Bronchial epithelial cell (primary cell): ENCODE data around the gene KIRREL1. TPM values are rescaled to one million over a fixed set of nuclear protein-coding genes. Genes with fewer than 3 reads are reported as not detected.

Source experiments
- DNase-seq: peaks from one replicate; pipeline ENCODE4 v3.0.0-alpha.2; 2010; ENCODE audit warnings: low read depth
- FAIRE-seq: peaks from 2 replicates; lab custom pipeline; 2011; peaks lifted over from hg19 to GRCh38; lab: Jason Lieb, UNC
- H3K27me3 ChIP-seq: 2 replicates; pipeline ENCODE4 v1.5.1; 2011; ENCODE audit warnings: low read length; ENCODE audit not compliant: control insufficient read depth, insufficient read depth
- H3K36me3 ChIP-seq: 2 replicates; pipeline ENCODE4 v1.5.1; 2011; ENCODE audit warnings: low read length; ENCODE audit not compliant: control insufficient read depth, insufficient read depth
- H3K4me3 ChIP-seq: 2 replicates; pipeline ENCODE4 v1.5.1; 2011; ENCODE audit warnings: mild to moderate bottlenecking, low read depth, low read length, control low read depth
- CTCF ChIP-seq: IDR thresholded peaks from 2 replicates; pipeline ENCODE4 v1.5.1; 2011; ENCODE audit warnings: mild to moderate bottlenecking, moderate library complexity, low read length, control low read depth, inconsistent platforms; ENCODE audit not compliant: insufficient read depth, severe bottlenecking
- total RNA-seq: library from RNA; depleted of rRNA; stranded (reverse); fragments of >200 nt; gene quantifications from 2 replicates; pipeline ENCODE4 v1.2.1, GENCODE V29; 2014

The KIRREL1 gene
- total RNA-seq, 1 donor from 2014 or later: 24.2 TPM

- H3K4me3 ChIP-seq: no peak overlapping the region
These were observed 9.4 kb downstream of the KIRREL1 start for GRCh38 chr1:158002631-158003405.

GRCh38 chr1:158003406-158003800 is 10.0 kb downstream of the KIRREL1 start:
- Histone ChIP-seq H3K4me3 (no peak overlapping the region), H3K36me3 (no peaks in the 10 kb centered on the region), H3K27me3 (no peaks in the 10 kb centered on the region)
- DNase-seq (no peak), FAIRE-seq (peak; percentile 7)
- no peak for TF ChIP-seq CTCF

More at GRCh38 chr1:158002631-158003405, 9.4 kb downstream of the KIRREL1 start:
- H3K27me3 ChIP-seq: no peaks in the 10 kb centered on the region
- TF ChIP-seq CTCF: no peak
- DNase-seq (no peak), FAIRE-seq (no peak)
- no peaks in the 10 kb centered on the region for H3K36me3 ChIP-seq

GRCh38 chr1:158005224-158005623 is 11.8 kb downstream of the KIRREL1 start:
- no peak for FAIRE-seq
- TF ChIP-seq CTCF: no peak

GRCh38 chr1:158007180-158007579 is 13.7 kb downstream of the KIRREL1 start:
- Histone ChIP-seq H3K4me3 (no peak overlapping the region), H3K36me3 (no peaks in the 10 kb centered on the region), H3K27me3 (no peaks in the 10 kb centered on the region)
- TF ChIP-seq CTCF: no peak
- FAIRE-seq (no peak), DNase-seq (no peak)

More at GRCh38 chr1:158005224-158005623, 11.8 kb downstream of the KIRREL1 start:
- DNase-seq: no peak
- no peak overlapping the region for H3K4me3 ChIP-seq
- H3K36me3 ChIP-seq: no peaks in the 10 kb centered on the region
- no peaks in the 10 kb centered on the region for H3K27me3 ChIP-seq

GRCh38 chr1:158007667-158008386 is 14.4 kb downstream of the KIRREL1 start:
- DNase-seq (no peak), FAIRE-seq (no peak)
- no peak for TF ChIP-seq CTCF
- Histone ChIP-seq H3K27me3 (no peaks in the 10 kb centered on the region), H3K4me3 (no peak overlapping the region), H3K36me3 (no peaks in the 10 kb centered on the region)
